ENCODE measurements around the gene DNAH1. TPM values are rescaled to one million over a fixed set of nuclear protein-coding genes. Genes with fewer than 3 reads are reported as not detected.

Gene DNAH1
- total and polyA plus RNA-seq, 2 experiments from 2014 or later = 0.81 to 1.8 TPM

- H3K27me3 ChIP-seq (ENCODE audit: insufficient read depth) = no peaks in the 10 kb centered on the region
- no peak overlapping the region for H3K4me3 Mint-ChIP-seq
- peak; percentile 70 for ATAC-seq
These were observed 72.3 kb downstream of the DNAH1 start for GRCh38 chr3:52388348-52388821.

GRCh38 chr3:52388933-52389332 is 72.8 kb downstream of the DNAH1 start:
- no peak overlapping the region for H3K4me3 Mint-ChIP-seq
- Histone ChIP-seq H2AFZ (no peak overlapping the region), H3K4me1 (ENCODE audit: insufficient read depth) (peaks cover 3% of the 10 kb centered on the region; the same call in 1 of the 2 replicates), H3K27me3 (ENCODE audit: insufficient read depth) (no peaks in the 10 kb centered on the region), H3K79me2 (replicated peaks; ENCODE audit: insufficient read depth) (no peaks in the 10 kb centered on the region), H4K20me1 (replicated peaks; ENCODE audit: insufficient read depth) (no peaks in the 10 kb centered on the region), H3K4me3 (no peak overlapping the region), H3F3A (replicated peaks; ENCODE audit: low read depth) (0 out of 2 replicates have a peak, but pooled peaks cover 2% of the 10 kb centered on the region), H3K36me3 (ENCODE audit: insufficient read depth) (no peaks in the 10 kb centered on the region), H3K9me2 (ENCODE audit: insufficient read depth) (no peaks in the 10 kb centered on the region), H3K27ac (ENCODE audit: low read depth) (no peak overlapping the region), H3K4me2 (no peak overlapping the region)
- peak; percentile 31 for DNase-seq (ENCODE audit: low spot score)
- ATAC-seq = no peak
- TF ChIP-seq STAT1 (IDR thresholded peaks at IDR 0.05; ENCODE audit: unreplicated experiment) = no peak
- TF ChIP-seq EZH2 (IDR thresholded peaks at IDR 0.05; ENCODE audit: low read depth, unreplicated experiment) = no peak
- 0 out of 4 replicates have a peak, but pooled peaks of 1 of the 2 experiments have one; percentile 9 for TF ChIP-seq CTCF (conservative IDR thresholded peaks at IDR 0.05; ENCODE audit: low read depth in 2 of 2)
- no peak for TF ChIP-seq ZNF114 (CRISPR knock-in tag; IDR thresholded peaks at IDR 0.05)
- TF ChIP-seq CREB1 (CRISPR knock-in tag; IDR thresholded peaks at IDR 0.05; ENCODE audit: low read depth) = no peak
- no peak for TF ChIP-seq POLR2AphosphoS5 (IDR thresholded peaks at IDR 0.05; ENCODE audit: low read depth)
- no peak for TF ChIP-seq REST (IDR thresholded peaks at IDR 0.05; ENCODE audit: unreplicated experiment)
- H3K27ac Mint-ChIP-seq = no peak overlapping the region
- peaks cover 15% of the 10 kb centered on the region for H3K27me3 Mint-ChIP-seq (ENCODE audit: insufficient read depth, low read depth, poor library complexity)
- no peaks in the 10 kb centered on the region for H3K36me3 Mint-ChIP-seq (ENCODE audit: low read depth)
- H3K9me3 Mint-ChIP-seq = no peaks in the 10 kb centered on the region; the same call in 2 of the 3 replicates
- peaks cover 9% of the 10 kb centered on the region for H3K4me1 Mint-ChIP-seq

More at GRCh38 chr3:52388348-52388821, 72.3 kb downstream of the DNAH1 start:
- H3K27me3 Mint-ChIP-seq (ENCODE audit: insufficient read depth, low read depth, poor library complexity) = peaks cover 15% of the 10 kb centered on the region
- Histone ChIP-seq H3K27ac (ENCODE audit: low read depth) (no peak overlapping the region), H3K4me3 (no peak overlapping the region), H3K79me2 (replicated peaks; ENCODE audit: insufficient read depth) (no peaks in the 10 kb centered on the region), H3K4me2 (no peak overlapping the region), H3K4me1 (ENCODE audit: insufficient read depth) (peaks cover 3% of the 10 kb centered on the region; the same call in 1 of the 2 replicates), H3K36me3 (ENCODE audit: insufficient read depth) (no peaks in the 10 kb centered on the region), H3K9me2 (ENCODE audit: insufficient read depth) (no peaks in the 10 kb centered on the region), H4K20me1 (replicated peaks; ENCODE audit: insufficient read depth) (no peaks in the 10 kb centered on the region), H2AFZ (no peak overlapping the region), H3F3A (replicated peaks; ENCODE audit: low read depth) (0 out of 2 replicates have a peak, but pooled peaks cover 2% of the 10 kb centered on the region)
- no peak overlapping the region for H3K27ac Mint-ChIP-seq
- H3K36me3 Mint-ChIP-seq (ENCODE audit: low read depth) = no peaks in the 10 kb centered on the region
- H3K4me1 Mint-ChIP-seq = peaks cover 9% of the 10 kb centered on the region
- no peaks in the 10 kb centered on the region; the same call in 2 of the 3 replicates for H3K9me3 Mint-ChIP-seq
- DNase-seq (ENCODE audit: low spot score) = peak; percentile 80
- TF ChIP-seq CTCF (conservative IDR thresholded peaks at IDR 0.05; ENCODE audit: low read depth in 2 of 2) (peak; percentile 60 to 77), EZH2phosphoT487 (IDR thresholded peaks at IDR 0.05; ENCODE audit: unreplicated experiment) (no peak), ZNF331 (CRISPR knock-in tag; IDR thresholded peaks at IDR 0.05; ENCODE audit: low read depth) (no peak), CREB1 (CRISPR knock-in tag; IDR thresholded peaks at IDR 0.05; ENCODE audit: low read depth) (no peak), POLR2AphosphoS5 (IDR thresholded peaks at IDR 0.05; ENCODE audit: low read depth) (no peak), ETS1 (IDR thresholded peaks at IDR 0.05) (no peak)

All from GM23338 (cell line).